PC-3 (cell line): ENCODE results near the gene KSR1.

Experiments
- CTCF ChIP-seq: fragments of 300-600 bp; sonication (generic); conservative IDR thresholded peaks from 2 replicates; pipeline ENCODE4 v1.5.1; 2017; ENCODE audit warnings: antibody characterized with exemption, low read depth, mild to moderate bottlenecking, low read length
- EZH2 ChIP-seq: fragments of 300-600 bp; sonication (generic); IDR thresholded peaks from one replicate; pipeline ENCODE4 v1.6.1; 2017; ENCODE audit warnings: antibody characterized with exemption, mild to moderate bottlenecking, low read length; ENCODE audit not compliant: unreplicated experiment

- TF ChIP-seq CTCF (peak; percentile 65), EZH2 (no peak)
Observed at GRCh38 chr17:27569257-27569722, 113.0 kb downstream of the KSR1 start.
